Measurements from ENCODE around the gene VWC2.

GRCh38 chr7:49860293-49860692 lies 86.9 kb downstream of the VWC2 start:
- TF ChIP-seq PATZ1 (CRISPR knock-in tag; IDR thresholded peaks at IDR 0.05; ENCODE audit: borderline replicate concordance): no peak
- no peak for TF ChIP-seq PPARA (CRISPR knock-in tag; IDR thresholded peaks at IDR 0.05; ENCODE audit: borderline replicate concordance)
- no peak for TF ChIP-seq ZNF565 (CRISPR knock-in tag; conservative IDR thresholded peaks at IDR 0.05; ENCODE audit: low read depth)
- no peak for TF ChIP-seq RARB (CRISPR knock-in tag; IDR thresholded peaks at IDR 0.05)
- no peak for TF ChIP-seq ESRRG (CRISPR knock-in tag; IDR thresholded peaks at IDR 0.05)
- TF ChIP-seq CREB5 (CRISPR knock-in tag; IDR thresholded peaks at IDR 0.05; ENCODE audit: low read depth): no peak
- TF ChIP-seq ZFP30 (CRISPR knock-in tag; IDR thresholded peaks at IDR 0.05): no peak

Measured in SK-N-SH treated with all-trans-retinoic acid at 6 μM for 48 hours (cell line).